Renal pelvis (tissue), 4 donors: ENCODE data around the gene KIF4A. TPM values are rescaled to one million over a fixed set of nuclear protein-coding genes. Genes with fewer than 3 reads are reported as not detected.
"Not testable (repeated sequence)": the region's sequence is repeated elsewhere in the genome, so short reads cannot be mapped to it uniquely, and the experiment has no call there.

Experiments
- DNase-seq: peaks from one replicate; pipeline ENCODE4 v3.0.0-alpha.2; 2013
- polyA plus RNA-seq, 3 donors: library from polyadenylated mRNA; unstranded; fragments of 120-200 nt; gene quantifications; one replicate each; pipeline ENCODE4 v1.2.1, GENCODE V29; 2013; ENCODE audit not compliant: insufficient read length in 3 of 3

The KIF4A gene
- polyA plus RNA-seq, 3 donors: 17.0 to 20.6 (median 17.7) TPM

DNA sequence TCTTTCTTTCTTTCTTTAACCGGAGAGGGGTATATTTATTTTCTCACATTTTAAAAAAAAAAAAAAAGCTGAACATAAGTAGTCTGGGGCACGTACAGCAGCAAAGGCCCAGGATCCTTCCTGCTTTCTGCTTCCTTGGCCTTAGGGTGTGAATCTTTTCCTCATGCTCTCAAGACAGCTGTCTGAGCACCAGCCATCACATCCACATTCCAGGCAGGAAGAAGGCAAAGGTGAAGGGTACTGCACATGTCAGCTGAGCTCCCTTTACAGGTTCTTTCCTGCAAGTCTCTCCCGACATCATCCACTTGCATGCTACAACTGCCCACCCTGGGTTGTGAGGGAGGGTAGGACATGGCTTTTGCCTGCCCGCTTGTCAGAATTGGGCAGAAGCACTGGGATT, 69.6 kb downstream of the KIF4A start:
- DNase-seq: no peak

DNA sequence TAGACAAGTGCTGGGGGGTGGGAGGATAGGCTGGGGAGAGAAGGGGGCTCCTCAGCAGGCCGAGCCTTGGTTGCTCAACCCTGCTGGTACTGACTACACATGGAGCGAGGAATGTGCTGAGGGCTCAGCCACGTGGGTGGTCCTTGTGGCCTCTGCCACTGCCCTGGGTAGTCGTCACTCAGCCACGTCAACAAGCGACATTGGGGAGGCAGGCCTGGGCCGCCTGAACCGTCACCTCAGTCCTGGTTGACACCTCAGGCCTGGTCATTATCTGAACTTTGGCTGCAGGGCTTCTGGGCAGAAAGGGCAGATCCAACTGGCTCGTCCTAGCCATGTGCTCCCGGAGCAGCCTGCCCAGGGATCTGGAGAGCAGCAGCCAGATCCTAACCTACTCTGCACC, 70.5 kb downstream of the KIF4A start:
- DNase-seq: no peak

DNA sequence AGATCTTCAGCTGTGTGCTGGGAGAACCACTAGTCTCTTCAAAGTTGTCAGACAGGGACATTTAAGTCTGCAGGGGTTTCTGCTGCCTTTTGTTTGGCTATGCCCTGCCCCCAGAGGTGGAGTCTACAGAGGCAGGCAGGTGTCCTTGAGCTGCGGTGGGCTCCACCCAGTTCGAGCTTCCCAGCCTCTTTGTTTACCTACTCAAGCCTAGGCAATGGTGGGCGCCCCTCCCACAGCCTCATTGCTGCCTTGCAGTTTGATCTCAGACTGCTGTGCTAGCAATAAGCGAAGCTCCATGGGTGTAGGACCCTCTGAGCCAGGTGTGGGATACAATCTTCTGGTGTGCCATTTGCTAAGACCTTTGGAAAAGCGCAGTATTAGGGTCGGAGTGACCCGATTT, 78.8 kb downstream of the KIF4A start:
- DNase-seq: not testable (repeated sequence)

DNA sequence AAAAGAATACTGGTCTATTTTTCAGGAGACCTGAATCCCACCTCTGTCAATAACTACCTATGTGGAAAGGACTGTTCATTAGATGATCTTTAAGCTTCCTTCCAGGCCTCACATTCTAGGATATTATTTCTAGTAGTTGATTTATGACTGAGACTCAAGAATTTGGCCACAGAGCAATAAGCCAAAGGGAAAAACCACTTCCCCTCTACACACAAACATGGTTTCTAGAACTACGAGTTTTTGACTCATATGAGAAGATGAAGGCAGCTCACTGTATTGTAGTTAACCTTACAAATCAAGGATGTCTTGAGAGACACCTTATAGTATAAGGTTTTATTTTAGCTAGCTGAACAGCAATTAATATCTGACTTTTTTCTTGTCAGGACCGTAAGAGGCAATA, 96.3 kb downstream of the KIF4A start:
- DNase-seq: no peak

DNA sequence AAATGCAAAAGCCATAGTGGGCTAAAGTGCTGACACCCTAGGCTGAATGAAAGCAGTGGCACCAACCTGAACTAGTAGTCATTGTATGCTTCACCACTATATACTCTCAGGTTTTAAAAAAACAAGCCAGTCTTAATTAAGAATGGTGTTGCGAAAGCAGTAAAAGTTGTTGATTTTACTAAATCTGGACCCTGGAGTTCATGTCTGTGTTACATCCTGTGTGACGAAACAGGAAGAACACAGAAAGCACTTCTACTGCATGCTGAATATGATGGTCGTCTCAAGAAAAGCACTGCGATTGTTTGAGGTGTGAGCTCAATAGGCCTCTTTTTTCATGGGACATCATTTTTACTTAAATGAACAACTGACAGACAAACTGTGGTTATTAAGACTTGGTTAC, 109.0 kb downstream of the KIF4A start:
- no peak for DNase-seq

DNA sequence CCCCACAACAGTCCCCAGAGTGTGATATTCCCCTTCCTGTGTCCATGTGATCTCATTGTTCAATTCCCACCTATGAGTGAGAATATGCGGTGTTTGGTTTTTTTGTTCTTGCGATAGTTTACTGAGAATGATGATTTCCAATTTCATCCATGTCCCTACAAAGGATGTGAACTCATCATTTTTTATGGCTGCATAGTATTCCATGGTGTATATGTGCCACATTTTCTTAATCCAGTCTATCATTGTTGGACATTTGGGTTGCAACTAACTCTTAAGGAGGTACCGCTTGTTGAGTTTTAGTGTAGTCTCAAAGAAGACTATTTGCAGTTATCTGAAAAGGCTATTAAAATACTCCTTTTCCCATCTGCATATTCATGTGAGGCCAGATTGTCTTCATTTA, 110.3 kb downstream of the KIF4A start:
- DNase-seq: not testable (repeated sequence)

DNA sequence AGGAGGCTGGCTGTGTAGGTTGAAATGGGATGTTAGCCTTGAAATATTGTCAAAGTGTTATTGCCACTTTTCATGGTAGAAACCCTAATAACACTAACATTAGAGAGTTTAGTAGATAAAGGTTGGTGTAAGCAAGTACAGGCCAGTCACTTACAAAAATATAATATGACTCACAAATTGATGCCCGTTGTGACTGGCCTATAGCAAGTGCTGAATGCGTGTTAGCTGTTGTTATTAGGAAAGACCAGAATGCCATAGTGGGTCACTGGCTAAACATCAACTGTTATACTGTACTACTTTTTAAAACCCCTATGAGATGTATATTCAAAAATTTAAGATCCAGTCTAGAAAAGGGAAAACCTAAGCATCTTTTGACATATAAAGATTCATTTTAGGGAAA, 112.8 kb downstream of the KIF4A start:
- no peak for DNase-seq

DNA sequence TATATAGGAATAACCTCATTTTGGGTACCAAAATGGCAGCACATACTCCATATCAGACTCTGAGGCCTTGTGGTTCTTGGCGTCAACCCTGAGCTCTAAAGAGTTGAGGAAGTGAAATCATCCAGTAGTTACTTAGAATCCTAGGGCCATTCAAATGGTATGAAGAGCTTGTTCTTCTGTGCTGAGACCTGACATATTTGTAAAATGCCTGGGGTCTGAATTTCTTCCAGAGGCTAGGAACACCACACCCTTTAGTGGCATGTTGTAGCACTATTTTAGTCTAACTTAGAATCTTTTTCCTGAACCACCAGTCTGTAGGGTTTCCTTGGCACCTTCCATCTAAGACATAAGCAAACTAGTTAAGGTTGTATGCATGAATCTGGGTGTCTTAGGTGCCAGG, 115.1 kb downstream of the KIF4A start:
- no peak for DNase-seq

DNA sequence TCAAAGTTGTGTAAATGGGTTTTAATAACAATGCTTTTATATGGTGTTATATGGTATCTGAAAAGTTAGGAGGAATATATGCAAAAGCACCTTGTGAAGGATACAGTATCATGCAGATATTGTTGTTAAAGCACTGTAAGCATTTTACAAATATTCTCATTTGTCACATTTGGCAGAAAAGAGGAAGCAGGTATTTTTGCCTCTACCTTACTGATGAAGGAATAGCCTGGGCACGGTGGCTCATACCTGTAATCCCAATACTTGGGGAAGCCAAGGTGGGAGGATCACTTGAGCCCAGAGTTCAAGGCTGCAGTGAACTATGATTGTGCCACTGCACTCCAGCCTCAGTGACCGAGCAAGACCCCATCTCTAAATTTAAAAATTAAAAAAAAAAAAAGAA, 121.0 kb downstream of the KIF4A start:
- DNase-seq: no peak

DNA sequence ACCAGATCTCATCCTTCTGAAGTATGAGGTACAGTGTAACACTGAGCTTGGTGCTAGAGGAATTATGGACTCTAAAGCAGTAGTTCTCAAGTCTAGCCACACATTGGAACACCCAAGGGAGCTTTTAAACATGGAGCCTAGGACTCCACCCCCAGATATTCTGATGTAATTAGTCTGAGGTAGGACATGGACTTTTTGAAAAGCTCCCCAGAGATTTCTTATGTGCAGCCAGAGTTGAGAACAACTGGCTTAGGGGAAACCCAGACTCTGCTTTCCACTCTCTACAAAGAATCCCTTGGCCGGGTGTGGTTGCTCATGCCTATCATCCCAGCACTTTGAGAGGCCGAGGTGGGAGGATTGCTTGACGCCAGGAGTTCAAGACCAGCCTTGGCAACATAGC, 121.6 kb downstream of the KIF4A start:
- no peak for DNase-seq

DNA sequence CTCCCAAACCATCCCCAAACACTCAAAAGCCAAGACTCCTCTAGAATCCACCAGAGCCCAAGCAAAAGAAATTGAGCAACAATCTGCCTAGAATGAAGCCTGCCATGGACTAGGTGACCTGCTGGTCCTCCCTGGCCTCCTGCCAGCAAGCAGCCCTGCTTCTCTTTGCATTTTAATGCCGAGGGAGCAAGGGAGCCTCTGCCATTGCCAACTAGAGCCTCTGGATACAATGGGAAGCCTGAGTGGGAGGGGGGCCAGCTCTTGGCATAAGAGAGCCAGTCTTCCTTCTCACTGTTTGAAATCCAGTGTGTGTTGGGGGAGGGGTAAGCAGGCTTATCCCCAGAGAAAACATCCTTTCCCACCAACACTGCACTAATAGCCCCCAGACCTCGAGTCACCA, 131.7 kb downstream of the KIF4A start:
- no peak for DNase-seq

DNA sequence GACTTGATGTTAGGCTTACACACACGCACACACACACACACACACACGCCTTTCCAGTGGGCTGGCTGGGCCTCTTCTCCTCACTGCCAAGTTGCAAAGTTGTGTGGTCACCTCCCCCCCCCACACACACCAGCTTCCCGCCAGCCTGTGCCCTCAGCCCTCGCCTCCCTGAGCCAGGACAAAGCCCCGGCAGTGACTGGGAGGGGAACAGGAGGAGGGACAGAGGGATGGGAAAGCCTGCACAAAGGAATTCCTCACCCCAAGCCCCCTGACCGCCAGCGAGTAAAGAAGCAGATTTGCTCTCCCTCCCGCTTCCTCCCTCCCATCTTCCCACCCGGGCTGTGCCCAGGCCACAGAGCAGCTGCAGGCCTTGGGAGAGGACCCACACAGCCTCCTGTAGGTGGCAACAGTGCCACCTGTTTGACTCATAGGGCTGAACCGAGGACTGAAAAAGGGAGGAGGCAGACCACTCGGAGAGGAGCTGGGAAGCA, 133.0 kb downstream of the KIF4A start, which contains the start of gene GDPD2:
Gene GDPD2, plus strand, starts transcription at position 464 of the 491 bp plus-strand sequence. CDS start 1,671 bp downstream, outside the sequence.
- DNase-seq: peak; percentile 56

DNA sequence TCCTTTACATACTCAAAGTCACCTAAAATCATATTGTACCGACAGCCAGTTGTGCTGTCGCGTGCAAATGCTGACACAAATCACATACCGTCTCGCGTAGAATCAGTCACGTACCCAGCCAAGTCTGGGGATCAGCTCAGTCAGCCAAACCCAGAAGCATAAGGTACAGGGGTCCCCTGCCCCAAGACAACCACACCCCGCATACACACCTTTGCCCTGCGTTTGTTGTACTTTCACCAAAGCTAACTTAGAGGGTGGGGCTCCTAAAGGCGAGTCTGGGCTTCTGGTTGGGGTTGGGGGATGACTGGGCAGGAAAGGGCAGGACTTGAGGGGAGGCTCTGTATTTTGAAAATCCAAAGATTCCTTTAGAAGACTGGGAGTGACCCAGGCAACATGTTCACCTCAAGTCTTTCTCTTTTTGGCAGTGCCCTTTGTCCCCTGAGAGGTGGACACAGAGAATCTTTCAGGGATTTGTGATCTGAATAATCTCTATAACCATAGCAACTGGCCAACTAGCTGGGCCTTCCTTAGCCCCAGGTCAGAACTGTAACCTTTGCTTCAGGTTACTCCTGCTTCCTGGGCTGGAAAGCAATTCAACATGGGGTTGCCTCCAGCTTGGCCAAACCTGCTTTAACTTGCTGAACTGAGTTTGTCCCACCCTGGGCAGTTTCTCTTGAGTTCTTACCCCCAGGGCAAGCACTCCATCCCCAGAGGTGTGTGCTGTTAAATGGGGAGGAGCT, 134.2 kb downstream of the KIF4A start:
- no peak for DNase-seq

DNA sequence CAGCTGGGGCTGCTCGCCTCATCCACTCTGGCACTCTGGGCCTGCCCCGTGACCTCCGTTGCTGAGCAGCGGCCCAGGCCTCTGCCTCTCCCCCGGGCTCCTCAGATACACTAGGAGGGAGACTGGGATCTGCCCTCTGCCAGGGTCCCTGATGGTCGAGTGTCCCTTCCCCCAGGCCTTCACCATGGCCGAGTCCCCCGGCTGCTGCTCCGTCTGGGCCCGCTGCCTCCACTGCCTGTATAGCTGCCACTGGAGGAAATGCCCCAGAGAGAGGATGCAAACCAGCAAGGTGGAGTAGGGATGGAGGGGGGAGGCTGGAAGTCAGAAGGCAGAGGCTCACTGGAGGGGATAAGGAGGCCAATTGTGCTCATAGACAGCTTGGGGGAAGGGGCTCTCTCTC, 134.9 kb downstream of the KIF4A start:
- DNase-seq: no peak

DNA sequence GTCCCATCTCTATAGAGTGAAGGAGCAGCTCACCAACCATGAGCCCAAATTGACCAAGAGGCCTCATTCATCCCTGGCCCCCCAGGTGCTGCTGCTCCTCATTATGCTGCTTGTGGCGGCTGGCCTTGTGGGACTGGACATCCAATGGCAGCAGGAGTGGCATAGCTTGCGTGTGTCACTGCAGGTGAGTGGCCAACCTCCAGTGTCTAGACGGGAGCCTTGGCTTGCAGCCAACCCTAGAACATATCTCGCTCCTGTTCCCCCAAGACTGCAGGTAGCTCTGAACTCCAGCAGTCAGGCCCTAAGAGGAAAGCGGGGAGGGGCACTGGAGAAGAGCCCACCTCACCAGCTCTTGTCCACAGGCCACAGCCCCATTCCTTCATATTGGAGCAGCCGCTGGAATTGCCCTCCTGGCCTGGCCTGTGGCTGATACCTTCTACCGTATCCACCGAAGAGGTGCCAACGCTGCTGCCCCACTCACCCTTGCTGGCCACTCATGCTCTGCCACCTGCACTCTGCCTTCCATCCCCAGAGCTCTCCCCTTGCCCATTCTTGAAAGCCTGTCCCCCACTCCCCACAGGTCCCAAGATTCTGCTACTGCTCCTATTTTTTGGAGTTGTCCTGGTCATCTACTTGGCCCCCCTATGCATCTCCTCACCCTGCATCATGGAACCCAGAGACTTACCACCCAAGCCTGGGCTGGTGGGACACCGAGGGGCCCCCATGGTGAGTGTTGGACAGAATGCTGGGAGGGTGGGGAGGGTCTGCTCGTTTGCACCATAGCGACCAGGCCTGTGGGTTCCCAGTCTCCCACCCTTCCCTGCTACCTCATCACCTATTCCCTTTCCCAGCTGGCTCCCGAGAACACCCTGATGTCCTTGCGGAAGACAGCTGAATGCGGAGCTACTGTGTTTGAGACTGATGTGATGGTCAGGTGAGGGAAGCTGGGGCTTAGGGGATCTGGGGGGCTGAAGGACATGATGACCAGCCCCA, 136.7 kb downstream of the KIF4A start:
- no peak for DNase-seq

DNA sequence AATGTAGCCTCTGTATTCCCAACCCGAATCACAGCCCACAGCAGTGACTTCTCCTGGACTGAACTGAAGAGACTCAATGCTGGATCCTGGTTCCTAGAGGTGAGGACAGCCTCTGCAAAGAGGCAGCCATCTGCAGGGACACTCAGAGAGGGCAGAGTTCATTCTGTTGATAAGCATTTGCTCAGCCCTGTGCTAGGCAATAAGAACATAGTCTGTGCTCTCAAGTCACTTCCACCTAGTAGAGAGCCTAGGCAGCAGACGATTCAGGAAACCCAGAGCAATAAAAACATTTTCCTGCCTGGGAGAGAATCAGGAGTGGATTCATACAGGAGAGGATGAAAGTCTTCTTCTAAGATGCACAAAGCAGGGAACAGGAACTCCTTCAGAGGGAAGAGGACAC, 137.5 kb downstream of the KIF4A start:
- DNase-seq: no peak

DNA sequence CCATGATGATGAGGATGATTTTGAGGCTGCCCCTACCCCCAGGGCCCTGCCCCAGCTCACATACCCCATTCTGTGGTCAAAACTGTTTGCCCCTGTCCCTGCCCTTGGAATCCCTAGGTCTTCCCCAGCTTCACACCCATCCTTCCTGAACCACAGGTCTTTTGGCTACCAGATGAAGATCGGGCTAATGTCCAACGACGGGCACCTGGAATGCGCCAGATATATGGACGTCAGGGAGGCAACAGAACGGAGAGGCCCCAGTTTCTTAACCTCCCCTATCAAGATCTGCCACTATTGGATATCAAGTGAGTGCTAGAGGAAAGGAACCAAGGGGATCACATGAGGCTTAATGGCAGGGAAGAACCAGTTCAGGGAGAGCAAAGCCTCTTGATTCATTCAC, 139.9 kb downstream of the KIF4A start:
- no peak for DNase-seq

DNA sequence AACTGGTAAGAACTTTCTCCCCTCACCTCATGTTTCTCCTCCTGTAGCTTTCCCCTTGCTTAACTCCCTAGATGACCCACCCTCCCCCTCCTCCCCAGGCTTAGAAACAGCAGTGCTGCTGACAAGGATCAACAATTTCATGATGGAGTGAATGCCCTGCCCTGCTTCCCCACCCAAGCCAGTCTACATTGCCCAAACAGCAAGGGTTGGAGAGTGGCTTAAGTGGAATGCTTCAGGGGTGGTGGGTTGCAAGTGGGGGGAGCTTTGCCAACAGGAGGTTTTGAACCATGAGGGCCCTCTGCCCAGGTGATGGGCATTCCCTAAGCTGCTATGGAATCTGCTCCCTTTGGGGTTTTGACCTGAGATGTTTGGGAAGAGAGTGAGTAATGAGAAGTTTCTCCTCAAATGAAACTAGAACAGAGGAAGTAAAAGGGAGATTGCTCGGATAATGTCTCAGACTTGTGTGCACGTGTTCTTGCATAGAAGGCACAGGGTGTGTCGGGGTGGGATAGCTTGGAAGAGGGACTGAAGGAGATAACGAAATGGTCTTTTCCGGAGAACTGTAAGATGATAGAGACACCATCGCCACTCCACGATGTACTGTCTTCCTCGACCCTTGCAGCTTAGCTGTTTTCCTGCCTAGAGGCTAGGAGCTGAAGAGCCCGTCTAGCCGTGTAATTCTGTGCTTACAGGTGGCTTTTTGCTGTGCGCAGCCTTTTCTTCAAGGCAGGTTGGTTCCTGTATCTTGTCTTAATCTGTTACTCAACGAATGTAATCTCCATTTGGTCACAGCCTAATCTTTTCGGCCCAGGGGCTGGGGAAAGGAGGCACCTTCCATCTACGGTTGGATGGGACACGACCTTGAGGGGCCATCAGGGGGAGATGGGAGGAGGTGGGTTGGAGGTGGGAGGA, 143.3 kb downstream of the KIF4A start:
- no peak for DNase-seq

DNA sequence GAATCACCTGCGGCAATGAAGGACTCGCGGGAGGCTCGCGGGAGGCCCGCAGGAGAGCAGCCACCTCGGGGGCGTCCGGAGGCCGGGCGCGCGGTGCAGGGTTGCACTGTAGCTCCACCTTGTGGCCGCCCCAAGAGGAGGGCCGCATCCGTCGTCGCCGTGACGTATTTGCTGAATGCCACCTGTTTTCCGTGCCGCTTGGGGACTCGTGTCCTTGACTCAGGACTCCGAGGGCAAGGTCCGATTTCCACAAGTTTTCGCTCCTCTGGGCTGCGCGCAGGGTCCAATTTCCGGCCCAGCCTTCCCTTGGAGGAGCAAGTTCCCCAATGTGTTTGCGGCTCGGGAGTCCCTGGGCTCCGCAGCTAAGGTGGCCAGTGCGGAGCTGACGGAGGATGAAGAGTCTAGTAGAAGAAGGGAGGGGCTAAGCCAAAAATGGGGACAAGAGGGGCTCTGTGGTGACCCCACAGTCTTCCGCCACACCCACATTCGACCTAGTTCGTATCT, 144.0 kb downstream of the KIF4A start:
- DNase-seq: no peak

DNA sequence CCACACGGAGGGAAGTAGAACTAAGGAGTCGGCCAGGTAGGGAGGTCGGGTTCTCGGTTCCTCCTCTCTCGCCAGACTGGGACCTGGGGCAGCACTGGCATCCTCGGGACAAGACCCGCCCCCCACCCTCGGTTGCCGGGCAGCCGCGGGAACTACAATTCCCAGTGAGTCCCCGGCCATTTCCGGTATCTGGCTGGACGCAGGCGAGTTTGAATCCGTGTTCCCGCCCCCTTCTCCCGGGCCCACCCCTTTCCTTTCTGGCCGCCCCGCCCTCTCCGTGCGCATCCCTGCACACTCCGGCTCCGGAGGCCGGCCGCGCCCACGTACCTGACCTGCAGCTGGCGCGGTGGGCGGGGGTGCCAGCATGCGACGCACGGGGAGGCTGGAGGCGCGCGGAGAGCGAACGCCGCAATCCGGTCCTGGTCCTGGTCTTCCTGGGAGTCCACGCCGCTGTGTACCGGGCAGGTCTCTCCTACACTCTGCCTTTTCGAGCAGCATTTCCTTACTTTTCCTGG, 144.5 kb downstream of the KIF4A start:
- DNase-seq: peak; percentile 79

DNA sequence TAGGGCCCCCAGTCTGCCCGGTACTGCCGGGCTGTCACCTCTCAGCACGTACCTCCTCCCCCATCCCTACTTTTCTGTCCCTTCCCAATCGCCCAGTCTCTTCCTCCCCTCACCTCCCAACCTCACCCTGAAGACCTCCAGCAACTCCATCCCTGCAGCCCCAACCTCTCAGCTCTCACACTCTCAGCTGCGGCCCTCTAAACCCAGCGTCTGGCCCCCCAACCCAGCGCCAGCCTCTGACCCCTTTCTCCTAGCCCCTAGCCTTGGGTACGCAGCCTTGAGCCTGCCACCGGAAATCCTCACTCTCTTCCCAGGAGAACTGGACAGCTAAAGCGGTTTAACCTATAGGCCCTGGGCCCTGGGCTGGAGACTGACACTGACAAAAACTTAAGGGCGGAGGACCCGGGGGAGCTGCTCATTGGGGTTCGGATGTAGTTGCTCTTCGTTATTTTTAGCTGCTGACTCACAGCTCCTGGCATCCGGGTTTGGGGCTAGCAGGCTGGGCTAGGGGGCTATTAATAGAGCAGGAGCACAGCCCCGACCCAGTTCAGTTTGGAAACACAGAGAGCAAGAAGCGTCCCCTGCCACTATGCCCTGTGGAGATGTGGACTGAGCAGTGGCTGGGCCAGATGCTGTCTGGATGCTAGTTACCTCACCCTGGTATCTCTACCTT, 145.1 kb downstream of the KIF4A start:
- no peak for DNase-seq
